HG03442 (cell line): ENCODE results near the gene ARFRP1.
"Not testable (repeated sequence)": the region's sequence is repeated elsewhere in the genome, so short reads cannot be mapped to it uniquely, and the experiment has no call there.

Experiments used
- ATAC-seq: cut with Tn5 transposase; IDR thresholded peaks from one replicate; pipeline ENCODE4 v1.9.1; 2021; ENCODE audit warnings: mild to moderate bottlenecking, moderate library complexity; ENCODE audit not compliant: unreplicated experiment

ARFRP1 gene

GRCh38 chr20:63680427-63680826, 27.3 kb downstream of the ARFRP1 start:
- no peak for ATAC-seq

GRCh38 chr20:63679799-63680305, 27.9 kb downstream of the ARFRP1 start:
- no peak for ATAC-seq

GRCh38 chr20:63678667-63679465, 28.9 kb downstream of the ARFRP1 start:
- ATAC-seq = no peak

GRCh38 chr20:63678071-63678470, 29.7 kb downstream of the ARFRP1 start:
- no peak for ATAC-seq

- ATAC-seq = no peak
Measured at GRCh38 chr20:63675681-63676368, 32.0 kb downstream of the ARFRP1 start.

- no peak for ATAC-seq
Measured at GRCh38 chr20:63673951-63674350, 33.8 kb downstream of the ARFRP1 start.

- no peak for ATAC-seq
Measured at GRCh38 chr20:63672666-63673065, 35.1 kb downstream of the ARFRP1 start.

- not testable (repeated sequence) for ATAC-seq
Measured at GRCh38 chr20:63671695-63672094, 36.1 kb downstream of the ARFRP1 start.

GRCh38 chr20:63668351-63668750, 39.4 kb downstream of the ARFRP1 start:
- no peak for ATAC-seq

GRCh38 chr20:63667858-63668257, 39.9 kb downstream of the ARFRP1 start:
- ATAC-seq = no peak

- no peak for ATAC-seq
Measured at GRCh38 chr20:63665708-63666107, 42.1 kb downstream of the ARFRP1 start.

- no peak for ATAC-seq
Measured at GRCh38 chr20:63664861-63665594, 42.7 kb downstream of the ARFRP1 start.

- no peak for ATAC-seq
Measured at GRCh38 chr20:63664143-63664851, 43.5 kb downstream of the ARFRP1 start.

- no peak for ATAC-seq
Measured at GRCh38 chr20:63663332-63664066, 44.3 kb downstream of the ARFRP1 start.

GRCh38 chr20:63662813-63663189, 45.0 kb downstream of the ARFRP1 start:
- ATAC-seq = no peak

GRCh38 chr20:63661959-63662812, 45.6 kb downstream of the ARFRP1 start:
- no peak for ATAC-seq

GRCh38 chr20:63661108-63661507, 46.7 kb downstream of the ARFRP1 start:
- no peak for ATAC-seq

- no peak for ATAC-seq
Measured at GRCh38 chr20:63660622-63661021, 47.2 kb downstream of the ARFRP1 start.

- ATAC-seq = not testable (repeated sequence)
Measured at GRCh38 chr20:63660174-63660573, 47.6 kb downstream of the ARFRP1 start.
